ENCODE data around the gene NKAIN2. TPM values are rescaled to one million over a fixed set of nuclear protein-coding genes. Genes with fewer than 3 reads are reported as not detected.

NKAIN2 gene
- total and polyA plus RNA-seq, 7 donors = under 0.01 to 4.4 (median 0.75) TPM; not detected in 1

DNA sequence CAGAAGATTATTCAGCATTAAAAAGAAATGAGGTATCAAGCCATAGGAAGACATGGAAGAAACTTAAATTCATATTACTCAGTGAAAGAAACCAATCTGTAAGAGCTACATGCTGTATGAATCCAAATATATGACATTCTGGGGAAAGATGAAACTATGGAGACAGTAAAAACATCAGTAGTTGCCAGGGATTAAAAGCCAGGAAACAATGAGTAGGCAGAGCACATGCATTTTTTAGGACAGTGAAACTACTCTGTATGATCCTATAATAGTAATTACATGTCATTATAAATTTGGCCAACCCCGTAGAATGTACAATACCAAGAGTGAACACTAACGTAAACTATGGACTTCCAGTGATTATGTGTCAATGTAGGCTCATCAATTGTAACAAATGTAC lies 1065.8 kb downstream of the NKAIN2 start:
- DNase-seq = no peak
- no peak overlapping the region for H3K4me3 ChIP-seq
- H3K36me3 ChIP-seq = no peaks in the 10 kb centered on the region
- no peaks in the 10 kb centered on the region for H3K9me3 ChIP-seq
- peak overlapping the region in 1 of 4 donors; percentile 33 for H3K27ac ChIP-seq
- peaks cover 0 to 12% (median 5%) of the 10 kb centered on the region in 4 donors for H3K4me1 ChIP-seq
- intact Hi-C loops (cut with DNase I) = no loop called here
- TF ChIP-seq POLR2AphosphoS5 (IDR thresholded peaks at IDR 0.05) (no peak), EP300 (IDR thresholded peaks at IDR 0.05) (no peak), POLR2A (IDR thresholded peaks at IDR 0.05) (no peak)
- TF ChIP-seq, protein P1, sequence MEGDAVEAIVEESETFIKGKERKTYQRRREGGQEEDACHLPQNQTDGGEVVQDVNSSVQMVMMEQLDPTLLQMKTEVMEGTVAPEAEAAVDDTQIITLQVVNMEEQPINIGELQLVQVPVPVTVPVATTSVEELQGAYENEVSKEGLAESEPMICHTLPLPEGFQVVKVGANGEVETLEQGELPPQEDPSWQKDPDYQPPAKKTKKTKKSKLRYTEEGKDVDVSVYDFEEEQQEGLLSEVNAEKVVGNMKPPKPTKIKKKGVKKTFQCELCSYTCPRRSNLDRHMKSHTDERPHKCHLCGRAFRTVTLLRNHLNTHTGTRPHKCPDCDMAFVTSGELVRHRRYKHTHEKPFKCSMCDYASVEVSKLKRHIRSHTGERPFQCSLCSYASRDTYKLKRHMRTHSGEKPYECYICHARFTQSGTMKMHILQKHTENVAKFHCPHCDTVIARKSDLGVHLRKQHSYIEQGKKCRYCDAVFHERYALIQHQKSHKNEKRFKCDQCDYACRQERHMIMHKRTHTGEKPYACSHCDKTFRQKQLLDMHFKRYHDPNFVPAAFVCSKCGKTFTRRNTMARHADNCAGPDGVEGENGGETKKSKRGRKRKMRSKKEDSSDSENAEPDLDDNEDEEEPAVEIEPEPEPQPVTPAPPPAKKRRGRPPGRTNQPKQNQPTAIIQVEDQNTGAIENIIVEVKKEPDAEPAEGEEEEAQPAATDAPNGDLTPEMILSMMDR (IDR thresholded peaks at IDR 0.05) = no peak
- 42 to 64% methylated on average over 2 of the region's 2 CpGs for WGBS, 2 donors
- no peaks in the 10 kb centered on the region for H3K27me3 ChIP-seq

DNA sequence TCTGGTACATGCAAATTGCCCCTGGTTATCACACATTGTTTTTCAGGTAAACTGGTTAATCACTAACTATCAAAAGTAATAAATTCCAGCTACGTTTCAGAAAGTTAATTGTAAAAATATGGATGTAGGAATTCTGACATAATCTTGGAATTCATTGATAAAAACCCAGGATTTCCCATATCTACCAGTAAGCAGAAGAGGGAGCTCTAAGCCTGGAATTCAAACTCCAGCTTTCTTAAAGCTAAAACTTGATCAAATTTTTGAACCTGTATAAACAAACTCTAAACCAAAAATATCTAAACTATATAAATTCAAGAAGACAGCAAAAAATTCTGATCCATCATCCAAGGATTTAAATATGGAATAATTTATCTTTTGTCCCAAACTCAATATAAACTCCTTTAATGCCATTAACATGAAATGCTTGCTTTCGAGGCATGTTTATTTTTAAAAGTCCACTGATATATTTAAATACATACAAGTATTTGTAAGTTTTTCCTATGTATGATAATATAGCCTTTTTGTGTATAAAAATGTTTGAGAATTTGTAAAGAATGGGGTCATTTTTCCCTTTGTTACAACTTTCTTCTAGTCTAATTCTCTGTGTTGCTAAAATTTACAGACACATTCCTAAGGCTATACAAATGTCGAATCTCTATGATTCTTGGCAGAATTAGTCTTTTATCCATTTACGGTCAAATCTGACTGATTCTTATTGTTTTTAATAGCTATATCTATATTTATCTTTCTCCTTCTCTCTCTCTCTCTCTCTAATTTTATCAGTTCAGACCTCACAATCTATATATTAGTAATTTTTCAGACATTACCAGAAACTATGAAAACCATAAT lies 1067.2 kb downstream of the NKAIN2 start:
- 55 to 56% methylated on average over 4 of the region's 4 CpGs for WGBS, 2 donors
- no peak for TF ChIP-seq POLR2A (IDR thresholded peaks at IDR 0.05)
- TF ChIP-seq, protein P1 (IDR thresholded peaks at IDR 0.05) = peak; percentile 25 to 72 (median 54)
- intact Hi-C loops (cut with DNase I) = loop anchor here (2.0 to 10.0 kb wide), 2 partner anchors 92 to 434 kb away; partner anchors contain the start of genes HDDC2 and RNF217
- H3K9me3 ChIP-seq = no peaks in the 10 kb centered on the region
- H3K27ac ChIP-seq = no peak overlapping the region
- DNase-seq = no peak
- no peaks in the 10 kb centered on the region for H3K27me3 ChIP-seq
- peaks cover 0 to 12% (median 5%) of the 10 kb centered on the region in 4 donors for H3K4me1 ChIP-seq
- H3K36me3 ChIP-seq = no peaks in the 10 kb centered on the region
- H3K4me3 ChIP-seq = no peak overlapping the region

DNA sequence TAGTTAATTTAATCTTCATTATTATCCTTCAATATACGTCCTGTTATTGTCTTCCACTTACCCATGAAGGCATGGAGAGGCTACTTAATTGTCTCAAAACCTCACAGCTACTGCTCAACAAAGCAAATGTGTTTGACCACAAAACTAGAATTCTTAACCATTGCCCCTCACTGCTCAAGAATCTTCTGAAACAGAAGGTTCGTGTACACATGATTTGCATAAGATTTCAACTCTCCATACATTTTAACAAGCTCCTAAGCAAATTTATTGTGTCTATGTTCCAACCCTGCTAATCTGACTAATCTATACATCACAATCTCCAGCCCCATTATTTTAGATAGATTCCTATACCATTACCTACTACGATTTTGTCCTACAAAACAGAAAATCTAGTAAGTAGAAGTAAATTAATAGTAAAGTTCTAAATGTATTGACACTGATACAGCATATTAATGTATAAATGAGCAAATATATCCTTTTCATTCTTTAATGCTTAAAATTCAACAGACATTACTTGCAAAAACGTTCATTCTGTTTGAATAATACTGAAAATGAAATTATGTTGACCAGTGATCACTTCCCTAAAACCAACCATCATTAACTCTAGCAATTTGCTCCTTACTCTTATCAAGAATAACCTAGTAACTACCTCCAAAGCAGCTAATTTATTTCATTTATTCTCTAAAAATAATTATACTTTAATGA lies 1068.8 kb downstream of the NKAIN2 start:
- intact Hi-C loops (cut with DNase I) = loop anchor here (2.0 to 10.0 kb wide), 2 partner anchors 242 to 432 kb away; partner anchors contain the start of gene HDDC2
- WGBS, 2 donors = 66 to 76% methylated on average over 4 of the region's 4 CpGs
- H3K9me3 ChIP-seq = no peaks in the 10 kb centered on the region

DNA sequence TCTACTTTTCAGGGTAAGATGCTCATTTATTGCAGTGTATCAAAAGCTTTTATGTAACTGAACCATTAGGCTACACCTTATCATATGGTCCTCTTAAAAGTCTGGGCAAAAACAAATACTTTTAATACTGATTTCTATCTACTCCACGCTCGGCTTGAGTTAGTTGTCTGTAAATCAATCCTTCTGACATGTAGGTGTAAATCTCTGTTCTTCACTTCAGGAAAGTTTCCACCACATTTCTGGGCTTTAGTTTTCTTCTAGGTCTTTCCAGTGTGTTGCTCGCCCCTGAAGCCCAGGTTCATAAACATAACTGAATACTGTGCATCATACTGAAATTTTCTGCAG lies 1069.4 kb downstream of the NKAIN2 start:
- intact Hi-C loops (cut with DNase I) = loop anchor here (2.0 to 10.0 kb wide), 2 partner anchors 242 to 432 kb away; partner anchors contain the start of gene HDDC2
- 83 to 85% methylated on average over 3 of the region's 3 CpGs for WGBS, 2 donors

More for the DNA sequence above, 1068.8 kb downstream of the NKAIN2 start:
- H3K4me3 ChIP-seq = no peak overlapping the region
- TF ChIP-seq POLR2AphosphoS5 (IDR thresholded peaks at IDR 0.05) = no peak
- TF ChIP-seq EP300 (IDR thresholded peaks at IDR 0.05) = no peak
- TF ChIP-seq POLR2A (IDR thresholded peaks at IDR 0.05) = no peak
- TF ChIP-seq, protein P1 (IDR thresholded peaks at IDR 0.05) = no peak
- no peak overlapping the region for H3K27ac ChIP-seq
- H3K4me1 ChIP-seq = peaks cover 0 to 12% (median 5%) of the 10 kb centered on the region in 4 donors
- no peaks in the 10 kb centered on the region for H3K27me3 ChIP-seq
- DNase-seq = no peak
- no peaks in the 10 kb centered on the region for H3K36me3 ChIP-seq

More for the DNA sequence above, 1069.4 kb downstream of the NKAIN2 start:
- Histone ChIP-seq H3K27ac (no peak overlapping the region), H3K4me3 (no peak overlapping the region), H3K4me1 (peaks cover 0 to 12% (median 5%) of the 10 kb centered on the region in 4 donors), H3K36me3 (no peaks in the 10 kb centered on the region), H3K9me3 (no peaks in the 10 kb centered on the region), H3K27me3 (no peaks in the 10 kb centered on the region)
- no peak for TF ChIP-seq POLR2AphosphoS5 (IDR thresholded peaks at IDR 0.05)
- TF ChIP-seq POLR2A (IDR thresholded peaks at IDR 0.05) = no peak
- TF ChIP-seq, protein P1 (IDR thresholded peaks at IDR 0.05) = no peak
- no peak for DNase-seq

Other genes starting within 250 kb of the NKAIN2 start
- under 1 TPM in 1 of 4 donors, not detected in 3; under 0.01 TPM for gene TRDN, start 166.9 kb upstream of the NKAIN2 start, total RNA-seq
- 1 to 10 TPM in 1 of 3 donors, not detected in 2; 1.2 TPM for gene TRDN, start 166.9 kb upstream of the NKAIN2 start, polyA plus RNA-seq

Measured in sigmoid colon (tissue), 7 donors.